ENCODE data around the gene CCR5AS.

CCR5AS gene

DNA sequence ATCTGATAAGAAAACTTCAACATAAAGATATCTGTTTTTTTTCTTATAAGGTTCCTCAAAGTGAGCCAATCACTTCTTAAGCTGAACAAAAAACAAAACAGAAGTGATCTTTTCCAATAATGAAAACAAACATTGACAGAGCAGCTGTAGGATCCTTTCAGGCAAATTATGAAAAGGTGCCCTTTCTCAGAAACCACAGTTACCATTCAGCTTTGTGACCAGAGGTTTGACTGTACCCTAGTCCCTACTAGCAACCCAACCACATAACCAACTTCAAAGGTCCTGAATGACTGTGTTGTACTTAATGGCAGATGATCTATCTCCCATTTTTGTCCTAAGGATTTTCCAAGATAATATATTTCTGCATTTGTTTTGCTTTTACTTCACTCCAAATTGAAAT lies 92.3 kb downstream of the CCR5AS start:
- TF ChIP-seq, protein P1, sequence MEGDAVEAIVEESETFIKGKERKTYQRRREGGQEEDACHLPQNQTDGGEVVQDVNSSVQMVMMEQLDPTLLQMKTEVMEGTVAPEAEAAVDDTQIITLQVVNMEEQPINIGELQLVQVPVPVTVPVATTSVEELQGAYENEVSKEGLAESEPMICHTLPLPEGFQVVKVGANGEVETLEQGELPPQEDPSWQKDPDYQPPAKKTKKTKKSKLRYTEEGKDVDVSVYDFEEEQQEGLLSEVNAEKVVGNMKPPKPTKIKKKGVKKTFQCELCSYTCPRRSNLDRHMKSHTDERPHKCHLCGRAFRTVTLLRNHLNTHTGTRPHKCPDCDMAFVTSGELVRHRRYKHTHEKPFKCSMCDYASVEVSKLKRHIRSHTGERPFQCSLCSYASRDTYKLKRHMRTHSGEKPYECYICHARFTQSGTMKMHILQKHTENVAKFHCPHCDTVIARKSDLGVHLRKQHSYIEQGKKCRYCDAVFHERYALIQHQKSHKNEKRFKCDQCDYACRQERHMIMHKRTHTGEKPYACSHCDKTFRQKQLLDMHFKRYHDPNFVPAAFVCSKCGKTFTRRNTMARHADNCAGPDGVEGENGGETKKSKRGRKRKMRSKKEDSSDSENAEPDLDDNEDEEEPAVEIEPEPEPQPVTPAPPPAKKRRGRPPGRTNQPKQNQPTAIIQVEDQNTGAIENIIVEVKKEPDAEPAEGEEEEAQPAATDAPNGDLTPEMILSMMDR (conservative IDR thresholded peaks at IDR 0.05; ENCODE audit: low read depth, low read length), result no peak
- no peak overlapping the region for H3K4me3 ChIP-seq (ENCODE audit: low read depth, low read length)
- DNase-seq (ENCODE audit: low read depth), result no peak
